Prostate gland (tissue), 2 donors: Measurements from ENCODE around the gene CSNK2B. TPM values are rescaled to one million over a fixed set of nuclear protein-coding genes. Genes with fewer than 3 reads are reported as not detected.

Experiments used
- DNase-seq: peaks from one replicate; pipeline ENCODE4 v3.0.0-alpha.2; 2019; ENCODE audit warnings: low spot score
- H3K27ac ChIP-seq, 2 donors: fragments of 200-600 bp; sonication (generic); 2 replicates each; pipeline ENCODE4 v1.5.1; 2017 to 2019
- H3K27me3 ChIP-seq: fragments of 200-600 bp; sonication (generic); replicated peaks from 2 replicates; pipeline ENCODE4 v1.5.1; 2019; ENCODE audit not compliant: insufficient read depth
- H3K36me3 ChIP-seq, 2 donors: fragments of 200-600 bp; sonication (generic); 1 replicate in 1 of 2; 2 replicates in 1 of 2; pipeline versions ENCODE4 v1.5.1 to v1.8.1; 2017 to 2019
- H3K4me1 ChIP-seq: fragments of 200-600 bp; sonication (generic); replicated peaks from 2 replicates; pipeline ENCODE4 v1.5.1; 2019
- H3K4me3 ChIP-seq, 2 donors: fragments of 200-600 bp; sonication (generic); 2 replicates each; pipeline ENCODE4 v1.5.1; 2017 to 2019
- H3K9me3 ChIP-seq: fragments of 200-600 bp; sonication (generic); 2 replicates; pipeline ENCODE4 v1.5.1; 2017
- POLR2A ChIP-seq: fragments of 450-650 bp; IDR thresholded peaks from one replicate; pipeline ENCODE4 v1.6.1; 2016; ENCODE audit warnings: antibody characterized with exemption, mild to moderate bottlenecking
- POLR2AphosphoS5 ChIP-seq: sonication (generic); formaldehyde crosslinking; IDR thresholded peaks from one replicate; pipeline ENCODE4 v1.6.1; 2017; ENCODE audit warnings: antibody characterized with exemption
- WGBS: methylation state at CpG from one replicate; pipeline ENCODE4 v1.1.5; 2018; 5-methylcytosine and 5-hydroxymethylcytosine counted together
- intact Hi-C: fragments of 100-400 bp; cut with DNase I; formaldehyde crosslinking; loops from one replicate; pipeline ENCODE4 v1.14.2; 2022
- total RNA-seq, 2 donors: library from RNA; depleted of rRNA; stranded (reverse); fragments of >200 nt; gene quantifications; one replicate each; pipeline ENCODE4 v1.1.0, GENCODE V29; 2016
- TF ChIP-seq, protein P1 (sequence below), 4 experiments: fragments of 200-600 bp in 2 of 4; fragments of 450-650 bp in 2 of 4; sonication (generic) in 2 of 4; IDR thresholded peaks; 1 replicate in 3 of 4; 2 replicates in 1 of 4; pipeline ENCODE4 v1.5.1; 2016 to 2019; ENCODE audit warnings: antibody characterized with exemption in 4 of 4, mild to moderate bottlenecking in 2 of 4, moderate library complexity in 2 of 4

Gene CSNK2B
- total RNA-seq, 2 donors from 2014 or later = 214 to 285 TPM

DNA sequence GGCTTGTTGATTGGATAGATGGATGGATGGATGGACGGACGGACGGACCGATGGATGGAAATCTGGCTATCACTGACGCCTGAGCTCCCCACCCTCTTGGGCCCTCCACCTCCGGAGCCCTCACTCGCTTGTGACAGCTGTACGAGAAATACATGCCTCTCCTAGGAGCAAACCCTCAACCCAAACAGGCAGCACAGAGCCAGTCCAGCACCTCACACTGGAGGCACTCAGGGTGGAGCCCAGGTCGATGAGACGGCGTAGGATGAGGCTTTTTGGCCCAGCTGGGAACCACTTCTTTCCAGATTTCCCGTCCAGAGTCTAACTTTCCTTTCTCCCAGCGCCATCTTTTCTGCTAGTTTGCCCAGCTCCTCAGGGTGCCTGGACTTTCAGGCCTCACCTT is 17.7 kb downstream of the CSNK2B start:
- DNase-seq = no peak
- no peaks in the 10 kb centered on the region for H3K27me3 ChIP-seq
- WGBS = 65% methylated on average over 13 of the region's 13 CpGs
- peaks cover 4% of the 10 kb centered on the region for H3K4me1 ChIP-seq
- TF ChIP-seq, protein P1, sequence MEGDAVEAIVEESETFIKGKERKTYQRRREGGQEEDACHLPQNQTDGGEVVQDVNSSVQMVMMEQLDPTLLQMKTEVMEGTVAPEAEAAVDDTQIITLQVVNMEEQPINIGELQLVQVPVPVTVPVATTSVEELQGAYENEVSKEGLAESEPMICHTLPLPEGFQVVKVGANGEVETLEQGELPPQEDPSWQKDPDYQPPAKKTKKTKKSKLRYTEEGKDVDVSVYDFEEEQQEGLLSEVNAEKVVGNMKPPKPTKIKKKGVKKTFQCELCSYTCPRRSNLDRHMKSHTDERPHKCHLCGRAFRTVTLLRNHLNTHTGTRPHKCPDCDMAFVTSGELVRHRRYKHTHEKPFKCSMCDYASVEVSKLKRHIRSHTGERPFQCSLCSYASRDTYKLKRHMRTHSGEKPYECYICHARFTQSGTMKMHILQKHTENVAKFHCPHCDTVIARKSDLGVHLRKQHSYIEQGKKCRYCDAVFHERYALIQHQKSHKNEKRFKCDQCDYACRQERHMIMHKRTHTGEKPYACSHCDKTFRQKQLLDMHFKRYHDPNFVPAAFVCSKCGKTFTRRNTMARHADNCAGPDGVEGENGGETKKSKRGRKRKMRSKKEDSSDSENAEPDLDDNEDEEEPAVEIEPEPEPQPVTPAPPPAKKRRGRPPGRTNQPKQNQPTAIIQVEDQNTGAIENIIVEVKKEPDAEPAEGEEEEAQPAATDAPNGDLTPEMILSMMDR (IDR thresholded peaks at IDR 0.05) = no peak
- TF ChIP-seq POLR2A (no peak), POLR2AphosphoS5 (no peak)
- intact Hi-C loops = loop anchor here (5.0 kb wide), 4 partner anchors 44 to 264 kb away; partner anchors contain the start of genes CFB and DDAH2
- no peaks in the 10 kb centered on the region for H3K9me3 ChIP-seq
- H3K4me3 ChIP-seq = no peak overlapping the region
- H3K36me3 ChIP-seq = peaks cover 0 to 17% of the 10 kb centered on the region in 2 donors
- no peak overlapping the region for H3K27ac ChIP-seq

DNA sequence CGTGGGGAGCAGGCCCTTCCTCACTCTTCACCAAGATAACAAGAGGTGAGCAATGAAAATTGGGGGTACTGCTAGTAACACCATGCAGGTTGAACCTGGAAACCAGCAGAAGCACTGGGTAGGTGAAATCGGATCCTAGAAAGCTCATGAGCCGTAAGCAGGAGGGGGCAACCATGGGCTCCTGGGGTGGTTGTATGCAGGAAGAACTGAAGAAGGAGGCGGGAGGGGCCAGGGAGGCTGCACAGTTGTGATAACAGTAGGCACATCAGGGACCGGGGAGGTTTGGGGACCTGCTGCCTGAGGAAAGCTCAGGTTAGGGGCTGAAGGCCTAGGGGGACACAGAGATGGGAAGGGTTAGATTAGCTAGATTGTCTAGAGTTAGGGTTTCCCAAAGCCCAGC is 20.6 kb downstream of the CSNK2B start:
- Histone ChIP-seq H3K36me3 (peaks cover 15 to 20% of the 10 kb centered on the region in 2 donors), H3K9me3 (no peaks in the 10 kb centered on the region), H3K4me3 (no peak overlapping the region), H3K27me3 (no peaks in the 10 kb centered on the region), H3K27ac (no peak overlapping the region), H3K4me1 (no peaks in the 10 kb centered on the region)
- intact Hi-C loops = no loop called here
- TF ChIP-seq, protein P1 (IDR thresholded peaks at IDR 0.05) = no peak
- no peak for TF ChIP-seq POLR2AphosphoS5
- TF ChIP-seq POLR2A = no peak
- WGBS = 79% methylated on average over 5 of the region's 5 CpGs
- DNase-seq = no peak

DNA sequence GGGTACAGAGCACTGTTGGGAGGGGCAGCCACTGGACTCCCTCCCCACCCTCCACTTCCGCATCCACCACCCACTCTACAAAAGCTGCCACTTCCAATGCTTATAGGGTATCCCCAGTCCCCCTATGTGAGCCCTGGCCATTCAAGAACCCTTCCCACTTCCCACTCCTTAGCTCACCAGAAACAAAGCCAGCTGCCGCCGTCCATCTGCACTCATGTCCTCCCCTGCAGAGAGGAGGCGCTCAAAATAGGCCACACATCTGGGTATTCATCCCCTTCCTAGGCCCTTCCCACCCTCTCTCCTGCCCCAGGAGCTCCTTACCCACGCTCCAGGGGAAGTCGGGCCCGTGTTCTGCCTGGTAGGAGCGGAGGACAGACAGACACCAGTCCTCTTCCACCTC is 21.4 kb downstream of the CSNK2B start:
- Histone ChIP-seq H3K36me3 (peaks cover 15 to 20% of the 10 kb centered on the region in 2 donors), H3K27ac (no peak overlapping the region), H3K4me3 (no peak overlapping the region), H3K4me1 (no peaks in the 10 kb centered on the region), H3K27me3 (no peaks in the 10 kb centered on the region), H3K9me3 (no peaks in the 10 kb centered on the region)
- intact Hi-C loops = no loop called here
- TF ChIP-seq, protein P1 (IDR thresholded peaks at IDR 0.05) = no peak
- TF ChIP-seq POLR2A (no peak), POLR2AphosphoS5 (no peak)
- 84% methylated on average over 8 of the region's 8 CpGs for whole genome bisulfite sequencing
- DNase-seq = no peak

DNA sequence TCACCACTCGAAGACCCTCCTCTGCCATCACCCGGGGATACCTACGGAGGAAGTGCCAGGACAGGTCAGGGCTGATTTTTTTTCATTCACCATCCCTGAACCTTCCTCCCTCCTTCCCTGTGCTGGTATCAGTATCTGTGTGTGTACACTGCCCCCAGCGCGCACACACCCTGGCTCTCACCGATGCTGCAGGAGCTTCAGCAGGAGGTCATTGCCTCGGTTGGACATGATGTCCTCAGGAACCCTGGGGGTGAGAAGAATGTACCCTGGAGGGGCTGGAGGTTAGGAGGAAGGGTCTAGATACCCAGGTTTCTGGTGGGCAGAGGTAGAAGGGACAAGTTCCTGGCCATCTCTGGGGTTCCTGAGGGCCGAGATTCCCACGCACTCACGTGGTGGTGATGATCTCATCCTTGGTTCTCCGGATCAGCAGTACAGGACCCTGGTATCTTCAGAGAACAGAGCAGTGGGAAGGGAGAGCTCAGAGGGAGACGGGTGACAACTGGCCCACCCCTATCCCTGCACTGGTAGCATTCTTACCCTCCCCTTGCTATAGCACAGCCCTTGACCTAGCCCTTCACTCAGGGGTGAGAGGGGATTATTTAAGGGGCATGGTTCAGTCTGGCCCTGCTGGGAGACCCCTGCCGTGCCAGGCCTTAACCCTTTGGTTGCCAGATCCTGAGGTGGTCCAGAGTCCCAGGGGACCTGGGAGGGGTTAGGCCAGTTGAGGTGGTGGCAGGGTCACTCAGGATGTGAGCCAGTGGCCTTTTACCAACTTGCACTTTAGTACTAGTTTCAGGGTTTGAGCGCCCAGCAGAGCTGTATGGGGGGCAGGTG is 22.2 kb downstream of the CSNK2B start:
- Histone ChIP-seq H3K27ac (no peak overlapping the region), H3K4me1 (no peaks in the 10 kb centered on the region), H3K9me3 (no peaks in the 10 kb centered on the region), H3K4me3 (no peak overlapping the region), H3K27me3 (no peaks in the 10 kb centered on the region), H3K36me3 (peaks cover 15 to 20% of the 10 kb centered on the region in 2 donors)
- WGBS = 78% methylated on average over 14 of the region's 14 CpGs
- intact Hi-C loops = no loop called here
- no peak for DNase-seq
- TF ChIP-seq, protein P1 (IDR thresholded peaks at IDR 0.05) = no peak
- no peak for TF ChIP-seq POLR2AphosphoS5
- TF ChIP-seq POLR2A = no peak
